ENCODE measurements around the gene VPS8.

Gene VPS8

GRCh38 chr3:184785890-184786279 lies 26.1 kb upstream of the VPS8 start:
- DNase-seq (ENCODE audit: extremely low read depth, low read depth), result no peak
- no peak for TF ChIP-seq CTCF (IDR thresholded peaks at IDR 0.05; ENCODE audit: low read depth, low read length)

GRCh38 chr3:184786280-184786941 lies 25.6 kb upstream of the VPS8 start:
- DNase-seq (ENCODE audit: extremely low read depth, low read depth), result peak; percentile 75
- no peak for TF ChIP-seq CTCF (IDR thresholded peaks at IDR 0.05; ENCODE audit: low read depth, low read length)

- TF ChIP-seq CTCF (IDR thresholded peaks at IDR 0.05; ENCODE audit: low read depth, low read length), result no peak
- DNase-seq (ENCODE audit: extremely low read depth, low read depth), result no peak
These were observed 23.2 kb upstream of the VPS8 start for GRCh38 chr3:184788751-184789150.

DNA sequence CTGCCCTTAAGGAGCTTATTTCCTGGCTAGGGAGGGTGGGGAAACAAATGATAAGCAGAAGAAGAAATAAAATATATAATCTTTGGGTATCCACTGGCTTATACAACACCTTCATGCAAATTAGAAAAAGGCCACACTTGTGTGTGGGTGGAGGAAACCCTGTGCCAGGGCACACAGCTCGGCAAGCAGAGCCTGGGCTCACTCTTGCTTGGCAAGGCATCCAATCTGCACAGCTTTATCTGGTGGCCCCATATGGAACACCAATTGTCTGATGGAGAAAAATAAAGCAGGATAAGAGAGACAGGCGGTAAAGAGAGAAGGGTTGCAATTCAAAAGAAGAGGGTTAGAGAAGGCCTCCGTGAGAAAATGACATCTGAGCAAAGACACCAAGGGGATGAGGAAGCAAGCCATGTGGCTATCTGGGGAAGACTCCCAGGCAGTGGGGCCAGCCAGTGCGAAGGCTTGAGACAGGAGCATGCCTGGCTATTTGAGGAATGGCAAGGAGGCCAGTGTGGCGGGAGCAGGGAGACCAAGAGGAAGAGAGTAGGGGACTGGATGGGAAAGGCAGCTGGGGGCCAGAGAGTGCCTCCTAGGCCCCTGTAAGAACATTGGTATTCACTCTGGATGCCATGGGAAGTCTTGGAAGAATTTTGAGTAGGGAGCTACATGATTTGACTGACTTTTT lies 22.5 kb upstream of the VPS8 start:
- no peak for TF ChIP-seq CTCF (IDR thresholded peaks at IDR 0.05; ENCODE audit: low read depth, low read length)

GRCh38 chr3:184791171-184791570 lies 20.8 kb upstream of the VPS8 start:
- no peak for DNase-seq (ENCODE audit: extremely low read depth, low read depth)
- TF ChIP-seq CTCF (IDR thresholded peaks at IDR 0.05; ENCODE audit: low read depth, low read length), result no peak

More for the DNA sequence above, 22.5 kb upstream of the VPS8 start:
- DNase-seq (ENCODE audit: extremely low read depth, low read depth), result no peak

GRCh38 chr3:184795522-184796190 lies 16.3 kb upstream of the VPS8 start:
- no peak for TF ChIP-seq CTCF (IDR thresholded peaks at IDR 0.05; ENCODE audit: low read depth, low read length)

DNA sequence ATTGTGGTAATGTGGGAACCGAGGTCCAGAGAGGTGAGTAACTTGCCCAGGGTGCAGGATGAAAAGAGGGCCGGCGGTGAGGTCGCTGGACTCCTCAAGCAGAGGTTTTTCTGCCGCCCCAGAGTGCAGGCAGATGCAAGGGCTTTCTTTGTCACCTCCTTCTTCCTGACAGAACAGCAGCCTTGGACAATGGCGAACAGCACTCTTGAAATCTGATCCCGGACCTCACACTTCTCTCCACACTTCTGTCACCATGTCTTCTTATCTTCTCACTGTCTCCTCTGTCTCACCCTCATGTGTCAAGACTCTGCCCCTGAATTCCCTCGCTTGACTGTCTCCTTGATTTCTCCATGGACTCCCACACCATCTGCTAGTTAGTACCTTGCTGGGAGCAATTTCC lies 15.4 kb upstream of the VPS8 start:
- TF ChIP-seq CTCF (IDR thresholded peaks at IDR 0.05; ENCODE audit: low read depth, low read length), result no peak
- DNase-seq (ENCODE audit: extremely low read depth, low read depth), result no peak

More at GRCh38 chr3:184795522-184796190, 16.3 kb upstream of the VPS8 start:
- DNase-seq (ENCODE audit: extremely low read depth, low read depth), result no peak
